Astrocyte of the cerebellum (primary cell): Measurements from ENCODE around the gene MRPS33.
"Not testable (repeated sequence)": the region's sequence is repeated elsewhere in the genome, so short reads cannot be mapped to it uniquely, and the experiment has no call there.

Experiments
- DNase-seq: peaks from one replicate; pipeline ENCODE4 v3.0.0-alpha.2; 2011; ENCODE audit warnings: low read depth
- H3K4me3 ChIP-seq: 2 replicates; pipeline ENCODE4 v1.5.1; 2011; ENCODE audit warnings: mild to moderate bottlenecking, low read depth, low read length, moderate library complexity
- in situ Hi-C: cut with HindIII; loops from 2 replicates; pipeline ENCODE4 v1.10.0; 2017; ENCODE audit warnings: low sequenced_read_pairs
- TF ChIP-seq, protein P1 (sequence below): IDR thresholded peaks from 2 replicates; pipeline ENCODE4 v1.5.1; 2012; ENCODE audit warnings: low read length, low read depth, moderate library complexity, mild to moderate bottlenecking; ENCODE audit errors: missing control alignments

The MRPS33 gene

DNA sequence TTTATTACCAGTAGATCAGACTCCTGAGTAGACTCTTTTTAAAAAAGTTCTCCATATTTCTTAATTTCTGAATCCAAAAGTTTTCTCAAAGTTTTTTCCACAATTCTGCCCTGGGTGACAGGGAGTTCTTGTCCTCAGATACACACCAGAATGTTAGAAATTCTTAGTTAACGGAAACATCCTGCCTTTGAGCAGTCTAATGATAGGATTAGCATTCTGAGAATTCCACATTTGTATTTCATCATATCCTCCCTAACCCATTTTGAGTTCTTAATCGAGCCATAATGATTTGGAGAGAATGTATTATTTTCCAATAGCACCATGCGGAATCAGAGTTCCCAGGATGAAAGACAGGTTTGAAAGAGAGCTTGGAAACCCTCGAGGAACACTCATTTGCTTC is 28.9 kb upstream of the MRPS33 start:
- in situ Hi-C loops, result no loop called here
- no peak overlapping the region for H3K4me3 ChIP-seq
- TF ChIP-seq, protein P1, sequence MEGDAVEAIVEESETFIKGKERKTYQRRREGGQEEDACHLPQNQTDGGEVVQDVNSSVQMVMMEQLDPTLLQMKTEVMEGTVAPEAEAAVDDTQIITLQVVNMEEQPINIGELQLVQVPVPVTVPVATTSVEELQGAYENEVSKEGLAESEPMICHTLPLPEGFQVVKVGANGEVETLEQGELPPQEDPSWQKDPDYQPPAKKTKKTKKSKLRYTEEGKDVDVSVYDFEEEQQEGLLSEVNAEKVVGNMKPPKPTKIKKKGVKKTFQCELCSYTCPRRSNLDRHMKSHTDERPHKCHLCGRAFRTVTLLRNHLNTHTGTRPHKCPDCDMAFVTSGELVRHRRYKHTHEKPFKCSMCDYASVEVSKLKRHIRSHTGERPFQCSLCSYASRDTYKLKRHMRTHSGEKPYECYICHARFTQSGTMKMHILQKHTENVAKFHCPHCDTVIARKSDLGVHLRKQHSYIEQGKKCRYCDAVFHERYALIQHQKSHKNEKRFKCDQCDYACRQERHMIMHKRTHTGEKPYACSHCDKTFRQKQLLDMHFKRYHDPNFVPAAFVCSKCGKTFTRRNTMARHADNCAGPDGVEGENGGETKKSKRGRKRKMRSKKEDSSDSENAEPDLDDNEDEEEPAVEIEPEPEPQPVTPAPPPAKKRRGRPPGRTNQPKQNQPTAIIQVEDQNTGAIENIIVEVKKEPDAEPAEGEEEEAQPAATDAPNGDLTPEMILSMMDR, result no peak
- DNase-seq, result no peak

DNA sequence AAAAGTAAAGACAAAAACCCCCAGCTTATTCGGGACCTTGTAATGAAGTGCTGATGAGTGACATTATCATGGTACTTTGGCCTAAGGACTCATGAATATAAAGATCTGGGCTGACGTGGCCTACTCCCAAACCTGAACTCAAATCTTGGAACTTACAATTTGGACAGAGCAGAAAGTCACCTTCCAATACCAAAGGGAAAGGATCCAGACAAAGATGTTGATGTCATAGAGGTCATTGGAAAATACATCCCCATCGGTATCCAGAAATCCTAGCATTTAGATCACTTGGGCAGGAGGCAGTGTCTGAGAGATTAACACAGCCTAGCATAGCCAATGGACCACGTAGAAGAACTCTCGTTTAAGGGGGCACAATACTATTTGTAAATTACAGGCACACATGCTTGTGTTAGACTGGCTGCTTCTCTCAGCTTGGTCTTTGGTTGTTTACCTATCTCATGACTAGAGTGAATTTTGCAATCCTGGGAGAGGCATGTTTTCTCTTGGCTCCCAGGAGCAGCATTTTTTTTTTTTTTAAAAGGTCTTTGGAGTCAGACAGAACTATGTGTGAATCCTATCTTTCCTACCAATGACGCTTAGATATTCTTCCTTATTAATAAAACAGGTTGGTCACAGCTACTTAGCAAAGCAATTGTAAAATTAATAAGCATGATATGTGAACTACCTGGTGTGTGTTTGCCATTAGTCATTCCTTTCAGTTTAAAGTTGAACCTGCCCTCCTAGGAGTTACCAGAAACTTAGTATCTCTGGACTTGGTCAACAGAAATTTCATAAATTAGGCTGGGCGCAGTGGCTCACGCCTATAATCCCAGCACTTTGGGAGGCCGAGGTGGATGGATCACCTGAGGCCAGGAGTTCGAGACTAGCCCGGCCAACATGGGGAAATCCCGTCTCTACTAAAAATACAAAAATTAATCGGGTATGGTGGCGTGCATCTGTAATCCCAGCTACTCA is 27.8 kb upstream of the MRPS33 start:
- TF ChIP-seq, protein P1, result no peak
- no peak for DNase-seq
- H3K4me3 ChIP-seq, result no peak overlapping the region
- in situ Hi-C loops, result no loop called here

DNA sequence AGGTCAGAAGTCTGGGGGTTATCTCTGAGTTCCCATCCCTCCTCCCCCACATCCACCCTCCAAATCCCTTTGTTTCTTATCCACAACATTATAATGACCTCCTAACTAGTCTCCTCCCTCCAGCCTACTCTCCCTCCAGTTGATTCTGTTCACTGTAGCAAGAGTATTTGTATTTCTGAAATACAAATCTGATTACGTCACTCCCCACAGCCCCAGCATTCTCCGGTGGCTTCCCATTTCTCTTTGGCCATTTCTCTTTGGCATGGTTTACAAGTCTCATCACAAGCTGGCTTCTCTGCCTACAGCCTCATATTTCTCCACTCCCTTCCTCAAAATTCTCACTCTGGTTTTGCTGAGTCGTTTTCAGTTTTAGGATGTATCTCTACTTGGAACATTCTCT is 24.6 kb upstream of the MRPS33 start:
- no peak overlapping the region for H3K4me3 ChIP-seq
- in situ Hi-C loops, result no loop called here
- no peak for DNase-seq
- TF ChIP-seq, protein P1, result no peak

DNA sequence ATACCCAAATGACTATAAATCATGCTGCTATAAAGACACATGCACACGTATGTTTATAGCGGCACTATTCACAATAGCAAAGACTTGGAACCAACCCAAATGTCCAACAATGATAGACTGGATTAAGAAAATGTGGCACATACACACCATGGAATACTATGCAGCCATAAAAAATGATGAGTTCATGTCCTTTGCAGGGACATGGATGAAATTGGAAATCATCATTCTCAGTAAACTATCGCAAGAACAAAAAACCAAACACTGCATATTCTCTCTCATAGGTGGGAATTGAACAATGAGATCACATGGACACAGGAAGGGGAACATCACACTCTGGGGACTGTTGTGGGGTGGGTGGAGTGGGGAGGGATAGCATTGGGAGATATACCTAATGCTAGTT is 23.3 kb upstream of the MRPS33 start:
- in situ Hi-C loops, H3K4me3 ChIP-seq, DNase-seq: not testable (repeated sequence)

DNA sequence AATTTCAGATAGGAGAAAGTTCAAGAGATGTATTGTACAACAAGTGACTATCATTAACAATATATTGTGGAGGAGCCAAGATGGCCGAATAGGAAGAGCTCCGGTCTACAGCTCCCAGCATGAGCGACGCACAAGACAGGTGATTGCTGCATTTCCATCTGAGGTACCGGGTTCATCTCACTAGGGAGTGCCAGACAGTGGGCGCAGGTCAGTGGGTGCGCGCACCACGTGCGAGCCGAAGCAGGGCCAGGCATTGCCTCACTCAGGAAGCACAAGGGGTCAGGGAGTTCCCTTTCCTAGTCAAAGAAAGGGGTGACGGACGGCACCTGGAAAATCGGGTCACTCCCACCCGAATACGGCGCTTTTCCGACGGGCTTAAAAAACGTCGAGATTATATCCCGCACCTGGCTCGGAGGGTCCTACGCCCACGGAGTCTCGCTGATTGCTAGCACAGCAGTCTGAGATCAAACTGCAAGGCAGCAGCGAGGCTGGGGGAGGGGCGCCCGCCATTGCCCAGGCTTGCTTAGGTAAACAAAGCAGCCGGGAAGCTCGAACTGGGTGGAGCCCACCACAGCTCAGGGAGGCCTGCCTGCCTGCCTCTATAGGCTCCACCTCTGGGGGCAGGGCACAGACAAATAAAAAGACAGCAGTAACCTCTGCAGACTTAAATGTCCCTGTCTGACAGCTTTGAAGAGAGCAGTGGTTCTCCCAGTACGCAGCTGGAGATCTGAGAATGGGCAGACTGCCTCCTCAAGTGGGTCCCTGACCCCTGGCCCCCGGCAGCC is 18.0 kb upstream of the MRPS33 start:
- DNase-seq, in situ Hi-C loops, H3K4me3 ChIP-seq: not testable (repeated sequence)

DNA sequence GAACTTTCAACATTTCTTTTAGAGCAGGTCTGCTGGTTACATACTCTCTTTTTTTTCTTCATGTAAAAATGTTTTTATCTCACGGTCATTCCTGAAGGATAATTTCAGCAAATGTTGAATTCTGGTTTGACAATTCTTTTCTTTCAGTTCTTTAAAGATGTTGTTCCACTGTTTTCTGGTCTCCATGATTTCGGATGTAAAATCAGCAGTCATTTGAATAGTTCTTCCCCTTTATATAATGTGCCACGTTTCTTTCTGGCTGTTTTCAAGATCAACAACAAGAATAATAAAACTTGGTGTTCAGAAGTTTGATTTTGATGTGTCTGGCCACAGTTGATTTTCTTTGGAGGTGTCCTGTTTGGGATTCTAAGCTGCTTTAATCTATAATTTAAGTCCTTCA is 14.0 kb upstream of the MRPS33 start:
- TF ChIP-seq, protein P1, result no peak
- no peak for DNase-seq
- H3K4me3 ChIP-seq, result no peak overlapping the region
- in situ Hi-C loops, result no loop called here

DNA sequence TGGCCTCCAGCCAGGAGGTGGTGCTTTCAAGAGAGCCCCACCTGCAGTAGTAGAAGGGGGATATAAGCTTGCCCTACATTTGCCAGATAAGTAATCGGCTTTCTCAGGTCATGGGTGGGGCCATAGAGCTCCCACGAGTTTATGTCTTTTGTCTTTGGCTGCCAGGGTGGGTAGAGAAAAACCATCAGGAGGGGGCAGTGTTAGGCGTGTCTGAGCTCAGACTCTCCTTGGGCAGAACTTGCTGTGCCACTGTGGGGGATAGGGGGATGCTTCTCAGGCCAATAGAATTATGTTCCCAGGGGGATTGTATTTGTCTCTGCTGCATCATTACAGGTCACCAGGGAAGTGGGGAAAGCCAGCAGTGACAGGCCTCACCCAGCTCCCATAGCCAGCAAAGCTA is 12.3 kb upstream of the MRPS33 start:
- no peak for DNase-seq
- H3K4me3 ChIP-seq, result no peak overlapping the region
- TF ChIP-seq, protein P1, result no peak
- in situ Hi-C loops, result no loop called here
